Testis (tissue), 3 donors: ENCODE results near the gene TMEM45B. TPM values are rescaled to one million over a fixed set of nuclear protein-coding genes. Genes with fewer than 3 reads are reported as not detected.
A peak's percentile ranks its signal among the peaks of the same experiment; 100 is the strongest.
"Not testable (repeated sequence)": the region's sequence is repeated elsewhere in the genome, so short reads cannot be mapped to it uniquely, and the experiment has no call there.

Source experiments
- DNase-seq: peaks from one replicate; pipeline ENCODE4 v3.0.0-alpha.2; 2019
- H3K27ac ChIP-seq, 2 donors: fragments of 200-600 bp; sonication (generic); one replicate each; pipeline ENCODE4 v1.5.1; 2019
- H3K27me3 ChIP-seq: fragments of 200-600 bp; sonication (generic); one replicate; pipeline ENCODE4 v1.5.1; 2019
- H3K36me3 ChIP-seq: fragments of 200-600 bp; sonication (generic); one replicate; pipeline ENCODE4 v1.5.1; 2017; ENCODE audit warnings: low read depth; ENCODE audit errors: missing control alignments
- H3K4me1 ChIP-seq: fragments of 200-600 bp; sonication (generic); one replicate; pipeline ENCODE4 v1.5.1; 2019
- H3K4me3 ChIP-seq, 2 donors: fragments of 200-600 bp; sonication (generic); one replicate each; pipeline ENCODE4 v1.5.1; 2017 to 2019
- H3K9me3 ChIP-seq: fragments of 200-600 bp; sonication (generic); one replicate; pipeline ENCODE4 v1.5.1; 2017
- CTCF ChIP-seq, 3 experiments: fragments of 450-650 bp in 2 of 3; fragments of 200-600 bp in 1 of 3; sonication (generic) in 1 of 3; IDR thresholded peaks; one replicate each; pipeline ENCODE4 v1.5.1; 2016 to 2019; ENCODE audit warnings: antibody characterized with exemption in 3 of 3, mild to moderate bottlenecking in 2 of 3, moderate library complexity in 1 of 3
- POLR2A ChIP-seq: fragments of 450-650 bp; IDR thresholded peaks from one replicate; pipeline ENCODE4 v1.6.1; 2017; ENCODE audit warnings: antibody characterized with exemption, mild to moderate bottlenecking, moderate library complexity
- WGBS, 2 donors: methylation state at CpG; one replicate each; pipeline ENCODE4 v1.1.5; 2018; 5-methylcytosine and 5-hydroxymethylcytosine counted together
- intact Hi-C: fragments of 100-400 bp; cut with DNase I; formaldehyde crosslinking; loops from one replicate; pipeline ENCODE4 v1.15.1; 2023; ENCODE audit warnings: low total_unique reads
- polyA plus RNA-seq: library from polyadenylated mRNA; stranded (reverse); fragments of 350-450 nt; fragmentation: Illumina TruSeq; extraction: RNeasy Lipid Tissue Mini Kit (QIAGEN cat#74804); gene quantifications from one replicate; pipeline ENCODE4 v1.2.3, GENCODE V29; 2014; ENCODE audit warnings: low read depth, low replicate concordance; ENCODE audit not compliant: insufficient read depth
- total RNA-seq, 2 donors: library from RNA; depleted of rRNA; stranded (reverse); fragments of >200 nt; gene quantifications; one replicate each; pipeline ENCODE4 v1.2.3, GENCODE V29; 2016

Gene TMEM45B
- total and polyA plus RNA-seq, 3 donors from 2014 or later, result 0.12 to 0.54 TPM; not detected in 1

DNA sequence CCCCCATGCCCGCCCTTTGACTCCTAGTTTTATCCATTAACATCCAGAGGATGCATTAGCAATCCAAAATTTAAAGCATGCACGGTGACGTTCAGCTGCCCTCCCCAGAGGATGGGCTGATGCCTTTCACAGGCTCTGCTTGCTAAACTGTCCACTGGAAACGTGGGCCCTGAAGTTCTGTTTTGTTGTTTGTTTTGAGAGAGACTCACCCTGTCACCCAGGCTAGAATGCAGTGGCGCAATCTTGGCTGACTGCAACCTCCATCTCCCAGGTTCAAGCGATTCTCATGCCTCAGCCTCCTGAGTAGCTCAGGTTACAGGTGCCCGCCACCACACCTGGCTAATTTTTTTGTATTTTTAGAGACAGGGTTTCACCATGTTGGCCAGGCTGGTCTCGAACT is 40.4 kb downstream of the TMEM45B start:
- TF ChIP-seq POLR2A (no peak), CTCF (IDR thresholded peaks at IDR 0.05) (no peak)
- Histone ChIP-seq H3K4me1 (no peaks in the 10 kb centered on the region), H3K36me3 (no peaks in the 10 kb centered on the region), H3K27me3 (no peaks in the 10 kb centered on the region), H3K27ac (no peak overlapping the region), H3K9me3 (no peaks in the 10 kb centered on the region), H3K4me3 (no peak overlapping the region)
- DNase-seq, result no peak
- intact Hi-C loops, result no loop called here
- WGBS, 2 donors, result 83 to 97% methylated on average over 8 of the region's 8 CpGs

GRCh38 chr11:129861702-129862522 is 46.3 kb downstream of the TMEM45B start:
- 68 to 71% methylated on average over 16 of the region's 16 CpGs for WGBS, 2 donors
- peak; percentile 53 for DNase-seq

GRCh38 chr11:129864811-129865210 is 49.2 kb downstream of the TMEM45B start:
- H3K27ac ChIP-seq, result no peak overlapping the region
- no peaks in the 10 kb centered on the region for H3K4me1 ChIP-seq
- 98 to 100% methylated on average over 3 to 5 of the region's 5 CpGs for WGBS, 2 donors

More at GRCh38 chr11:129861702-129862522, 46.3 kb downstream of the TMEM45B start:
- Histone ChIP-seq H3K36me3 (no peaks in the 10 kb centered on the region), H3K27me3 (no peaks in the 10 kb centered on the region), H3K27ac (no peak overlapping the region), H3K4me1 (no peaks in the 10 kb centered on the region), H3K4me3 (no peak overlapping the region), H3K9me3 (no peaks in the 10 kb centered on the region)
- intact Hi-C loops, result no loop called here
- TF ChIP-seq POLR2A (no peak), CTCF (IDR thresholded peaks at IDR 0.05) (no peak)

GRCh38 chr11:129865701-129866100 is 50.1 kb downstream of the TMEM45B start:
- Histone ChIP-seq H3K9me3 (no peaks in the 10 kb centered on the region), H3K27me3 (no peaks in the 10 kb centered on the region), H3K36me3 (no peaks in the 10 kb centered on the region), H3K4me1 (no peaks in the 10 kb centered on the region), H3K27ac (no peak overlapping the region), H3K4me3 (no peak overlapping the region)
- DNase-seq, result no peak
- intact Hi-C loops, result no loop called here
- WGBS, 2 donors, result 85 to 88% methylated on average over 4 of the region's 4 CpGs
- no peak for TF ChIP-seq POLR2A
- TF ChIP-seq CTCF (IDR thresholded peaks at IDR 0.05), result no peak

More at GRCh38 chr11:129864811-129865210, 49.2 kb downstream of the TMEM45B start:
- TF ChIP-seq POLR2A, result no peak
- TF ChIP-seq CTCF (IDR thresholded peaks at IDR 0.05), result no peak
- no peak for DNase-seq
- Histone ChIP-seq H3K9me3 (no peaks in the 10 kb centered on the region), H3K36me3 (no peaks in the 10 kb centered on the region), H3K27me3 (no peaks in the 10 kb centered on the region), H3K4me3 (no peak overlapping the region)
- intact Hi-C loops, result no loop called here

GRCh38 chr11:129866311-129866710 is 50.7 kb downstream of the TMEM45B start:
- Histone ChIP-seq H3K36me3 (no peaks in the 10 kb centered on the region), H3K9me3 (no peaks in the 10 kb centered on the region), H3K27ac (no peak overlapping the region), H3K4me3 (no peak overlapping the region), H3K4me1 (no peaks in the 10 kb centered on the region), H3K27me3 (no peaks in the 10 kb centered on the region)
- WGBS, 2 donors, result 61 to 72% methylated on average over 3 of the region's 3 CpGs
- DNase-seq, result no peak
- intact Hi-C loops, result no loop called here
- TF ChIP-seq CTCF (IDR thresholded peaks at IDR 0.05) (no peak), POLR2A (no peak)

GRCh38 chr11:129868626-129869025 is 53.0 kb downstream of the TMEM45B start:
- H3K4me1 ChIP-seq, DNase-seq, H3K27me3 ChIP-seq, H3K36me3 ChIP-seq, intact Hi-C loops, H3K4me3 ChIP-seq, H3K27ac ChIP-seq, H3K9me3 ChIP-seq: not testable (repeated sequence)
- WGBS, 2 donors, result 87 to 92% methylated on average over 16 of the region's 16 CpGs
